ENCODE results near the gene KDM1B. TPM values are rescaled to one million over a fixed set of nuclear protein-coding genes. Genes with fewer than 3 reads are reported as not detected.
A peak's percentile ranks its signal among the peaks of the same experiment; 100 is the strongest.

KDM1B gene
- total and polyA plus RNA-seq, 2 donors (not counting 1 experiment from before 2014, with no cell fraction given), result 12.0 to 26.1 TPM

DNA sequence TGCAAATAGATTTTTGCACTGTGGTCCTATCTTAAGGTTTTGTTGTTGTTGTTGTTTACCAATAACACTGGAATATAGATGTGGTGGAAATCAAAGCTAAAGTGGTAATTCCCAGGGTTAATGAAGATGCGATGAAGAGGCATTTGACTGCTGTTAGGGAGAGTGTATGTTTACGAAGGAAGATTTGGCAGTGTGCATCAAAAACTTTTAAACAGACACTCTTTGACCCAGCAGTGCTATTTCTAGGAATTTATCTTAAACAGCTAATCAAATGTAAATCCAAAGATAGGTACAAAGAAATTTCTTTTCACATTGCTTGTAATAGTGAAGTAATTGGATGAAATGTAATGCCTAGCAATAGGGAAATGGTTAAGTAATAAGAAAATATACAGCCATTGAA, 34.0 kb downstream of the KDM1B start:
- Histone ChIP-seq H3K79me2 (ENCODE audit: control insufficient read depth, insufficient read depth, low read length) (no peaks in the 10 kb centered on the region), H3K27ac (ENCODE audit: insufficient read depth, low read length) (no peak overlapping the region), H3K9ac (ENCODE audit: insufficient read depth, low read length) (no peak overlapping the region), H4K20me1 (ENCODE audit: control insufficient read depth, extremely low read depth, insufficient read depth, low read length) (no peaks in the 10 kb centered on the region), H3K4me2 (ENCODE audit: extremely low read depth, insufficient read depth, low read length) (no peak overlapping the region), H3K36me3 (ENCODE audit: control insufficient read depth, insufficient read depth, low read length) (no peaks in the 10 kb centered on the region), H3K27me3 (ENCODE audit: control insufficient read depth, insufficient read depth, low read length) (no peaks in the 10 kb centered on the region), H3K4me3 (replicated peaks in 1 of 4; ENCODE audit: control extremely low read depth in 1 of 4, insufficient read depth in 1 of 4, low read depth in 3 of 4, low read length in 4 of 4) (no peak overlapping the region), H3K9me3 (ENCODE audit: control insufficient read depth, insufficient read depth, low read depth, low read length) (no peaks in the 10 kb centered on the region), H3K4me1 (ENCODE audit: control insufficient read depth, extremely low read depth, insufficient read depth, low read length) (no peaks in the 10 kb centered on the region), H2AFZ (ENCODE audit: low read length) (no peak overlapping the region)
- DNase-seq (ENCODE audit: low read depth in 2 of 2), result no peak
- TF ChIP-seq EZH2 (IDR thresholded peaks at IDR 0.05; ENCODE audit: low read length, missing control alignments), result no peak
- TF ChIP-seq, protein P1, sequence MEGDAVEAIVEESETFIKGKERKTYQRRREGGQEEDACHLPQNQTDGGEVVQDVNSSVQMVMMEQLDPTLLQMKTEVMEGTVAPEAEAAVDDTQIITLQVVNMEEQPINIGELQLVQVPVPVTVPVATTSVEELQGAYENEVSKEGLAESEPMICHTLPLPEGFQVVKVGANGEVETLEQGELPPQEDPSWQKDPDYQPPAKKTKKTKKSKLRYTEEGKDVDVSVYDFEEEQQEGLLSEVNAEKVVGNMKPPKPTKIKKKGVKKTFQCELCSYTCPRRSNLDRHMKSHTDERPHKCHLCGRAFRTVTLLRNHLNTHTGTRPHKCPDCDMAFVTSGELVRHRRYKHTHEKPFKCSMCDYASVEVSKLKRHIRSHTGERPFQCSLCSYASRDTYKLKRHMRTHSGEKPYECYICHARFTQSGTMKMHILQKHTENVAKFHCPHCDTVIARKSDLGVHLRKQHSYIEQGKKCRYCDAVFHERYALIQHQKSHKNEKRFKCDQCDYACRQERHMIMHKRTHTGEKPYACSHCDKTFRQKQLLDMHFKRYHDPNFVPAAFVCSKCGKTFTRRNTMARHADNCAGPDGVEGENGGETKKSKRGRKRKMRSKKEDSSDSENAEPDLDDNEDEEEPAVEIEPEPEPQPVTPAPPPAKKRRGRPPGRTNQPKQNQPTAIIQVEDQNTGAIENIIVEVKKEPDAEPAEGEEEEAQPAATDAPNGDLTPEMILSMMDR (conservative IDR thresholded peaks at IDR 0.05 in 1 of 2, IDR thresholded peaks at IDR 0.05 in 1 of 2; ENCODE audit: low read depth in 1 of 2, low read length in 2 of 2), result no peak

DNA sequence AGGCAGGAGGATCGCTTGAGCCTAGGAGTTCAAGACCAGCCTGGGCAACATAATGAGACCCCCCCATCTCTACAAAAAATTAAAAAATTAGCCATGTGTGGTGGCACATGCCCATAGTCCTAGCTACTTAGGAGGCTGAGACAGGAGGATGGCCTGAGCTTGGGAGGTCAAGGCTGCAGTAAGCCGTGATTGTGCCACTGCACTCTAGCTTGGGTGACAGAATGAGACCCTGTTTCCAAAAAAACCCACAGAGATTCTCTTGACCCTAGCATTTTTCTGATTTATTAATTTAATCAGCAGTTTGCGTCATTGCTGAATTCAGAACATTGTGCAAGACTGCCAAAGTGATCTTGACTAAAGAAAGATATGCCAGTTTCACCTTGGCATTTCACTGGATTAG, 36.8 kb downstream of the KDM1B start:
- H4K20me1 ChIP-seq (ENCODE audit: control insufficient read depth, extremely low read depth, insufficient read depth, low read length), result no peaks in the 10 kb centered on the region
- no peak overlapping the region for H3K9ac ChIP-seq (ENCODE audit: insufficient read depth, low read length)
- no peak overlapping the region for H3K27ac ChIP-seq (ENCODE audit: insufficient read depth, low read length)
- TF ChIP-seq EZH2 (IDR thresholded peaks at IDR 0.05; ENCODE audit: low read length, missing control alignments), result no peak
- TF ChIP-seq, protein P1 (conservative IDR thresholded peaks at IDR 0.05 in 1 of 2, IDR thresholded peaks at IDR 0.05 in 1 of 2; ENCODE audit: low read depth in 1 of 2, low read length in 2 of 2), result no peak
- H3K9me3 ChIP-seq (ENCODE audit: control insufficient read depth, insufficient read depth, low read depth, low read length), result no peaks in the 10 kb centered on the region
- no peaks in the 10 kb centered on the region for H3K27me3 ChIP-seq (ENCODE audit: control insufficient read depth, insufficient read depth, low read length)
- H3K4me2 ChIP-seq (ENCODE audit: extremely low read depth, insufficient read depth, low read length), result no peak overlapping the region
- no peaks in the 10 kb centered on the region for H3K36me3 ChIP-seq (ENCODE audit: control insufficient read depth, insufficient read depth, low read length)
- H3K4me3 ChIP-seq (replicated peaks in 1 of 4; ENCODE audit: control extremely low read depth in 1 of 4, insufficient read depth in 1 of 4, low read depth in 3 of 4, low read length in 4 of 4), result no peak overlapping the region
- DNase-seq (ENCODE audit: low read depth in 2 of 2), result no peak
- no peak overlapping the region for H2AFZ ChIP-seq (ENCODE audit: low read length)
- no peaks in the 10 kb centered on the region for H3K79me2 ChIP-seq (ENCODE audit: control insufficient read depth, insufficient read depth, low read length)
- no peaks in the 10 kb centered on the region for H3K4me1 ChIP-seq (ENCODE audit: control insufficient read depth, extremely low read depth, insufficient read depth, low read length)

DNA sequence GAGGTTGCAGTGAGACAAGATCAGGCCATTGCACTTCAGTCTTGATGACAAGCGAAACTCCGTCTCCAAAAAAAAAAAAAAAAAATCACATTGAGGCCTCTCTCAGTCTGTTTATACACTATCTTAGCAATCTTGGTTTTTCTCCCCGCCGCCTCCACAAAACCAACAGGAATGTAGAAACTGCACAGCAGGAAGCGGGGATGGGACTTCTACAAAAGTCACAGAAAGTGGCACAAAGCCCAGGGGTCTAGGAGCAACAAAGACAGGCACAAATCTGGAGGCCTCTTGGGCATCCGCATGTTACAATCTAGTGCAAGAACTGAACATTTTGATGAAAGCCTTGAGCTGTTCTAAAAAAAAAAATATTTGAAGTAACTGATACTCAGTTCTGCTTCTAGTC, 48.6 kb downstream of the KDM1B start:
- Histone ChIP-seq H3K4me3 (replicated peaks in 1 of 4; ENCODE audit: control extremely low read depth in 1 of 4, insufficient read depth in 1 of 4, low read depth in 3 of 4, low read length in 4 of 4) (no peak overlapping the region), H3K36me3 (ENCODE audit: control insufficient read depth, insufficient read depth, low read length) (no peaks in the 10 kb centered on the region), H3K9me3 (ENCODE audit: control insufficient read depth, insufficient read depth, low read depth, low read length) (no peaks in the 10 kb centered on the region), H3K4me2 (ENCODE audit: extremely low read depth, insufficient read depth, low read length) (no peak overlapping the region), H3K4me1 (ENCODE audit: control insufficient read depth, extremely low read depth, insufficient read depth, low read length) (no peaks in the 10 kb centered on the region), H2AFZ (ENCODE audit: low read length) (no peak overlapping the region), H3K9ac (ENCODE audit: insufficient read depth, low read length) (no peak overlapping the region), H4K20me1 (ENCODE audit: control insufficient read depth, extremely low read depth, insufficient read depth, low read length) (no peaks in the 10 kb centered on the region), H3K27me3 (ENCODE audit: control insufficient read depth, insufficient read depth, low read length) (no peaks in the 10 kb centered on the region), H3K79me2 (ENCODE audit: control insufficient read depth, insufficient read depth, low read length) (no peaks in the 10 kb centered on the region), H3K27ac (ENCODE audit: insufficient read depth, low read length) (no peak overlapping the region)
- peak in 1 of 2 donors; percentile 77 for DNase-seq (ENCODE audit: low read depth in 2 of 2)
- TF ChIP-seq EZH2 (IDR thresholded peaks at IDR 0.05; ENCODE audit: low read length, missing control alignments), result no peak
- TF ChIP-seq, protein P1 (conservative IDR thresholded peaks at IDR 0.05 in 1 of 2, IDR thresholded peaks at IDR 0.05 in 1 of 2; ENCODE audit: low read depth in 1 of 2, low read length in 2 of 2), result no peak
